SJCRH30 (cell line): ENCODE measurements around the gene MEI1. TPM values are rescaled to one million over a fixed set of nuclear protein-coding genes. Genes with fewer than 3 reads are reported as not detected.
"Not testable (repeated sequence)": the region's sequence is repeated elsewhere in the genome, so short reads cannot be mapped to it uniquely, and the experiment has no call there.

ENCODE experiments used
- DNase-seq, 2 experiments: peaks; one replicate each; pipeline ENCODE4 v3.0.0-alpha.2; 2015 to 2020
- H3K27ac ChIP-seq: fragments of 250-450 bp; sonication (Bioruptor Pico); 2 replicates; pipeline ENCODE4 v1.5.1; 2020; ENCODE audit warnings: mild to moderate bottlenecking, moderate library complexity
- H3K27me3 ChIP-seq: fragments of 250-450 bp; sonication (Bioruptor Pico); 2 replicates; pipeline ENCODE4 v1.5.1; 2020; ENCODE audit warnings: mild to moderate bottlenecking, moderate library complexity
- H3K36me3 ChIP-seq: fragments of 250-450 bp; sonication (Bioruptor Pico); 2 replicates; pipeline ENCODE4 v1.5.1; 2020; ENCODE audit warnings: mild to moderate bottlenecking, moderate library complexity
- H3K4me1 ChIP-seq: fragments of 250-450 bp; sonication (Bioruptor Pico); 2 replicates; pipeline ENCODE4 v1.5.1; 2020; ENCODE audit warnings: mild to moderate bottlenecking, moderate library complexity
- H3K4me3 ChIP-seq: fragments of 250-450 bp; sonication (Bioruptor Pico); 2 replicates; pipeline ENCODE4 v1.5.1; 2020; ENCODE audit warnings: mild to moderate bottlenecking, moderate library complexity
- H3K9me3 ChIP-seq: fragments of 250-450 bp; sonication (Bioruptor Pico); replicated peaks from 2 replicates; pipeline ENCODE4 v1.5.1; 2020; ENCODE audit warnings: mild to moderate bottlenecking, moderate library complexity
- total RNA-seq: library from RNA; depleted of rRNA; stranded (reverse); fragments of >200 nt; shearing (Covaris generic); gene quantifications from 2 replicates; pipeline ENCODE4 v1.2.3, GENCODE V29; 2014; rRNA removed

MEI1 gene
- not detected in 2 replicates for total RNA-seq

- Histone ChIP-seq H3K36me3 (no peaks in the 10 kb centered on the region), H3K9me3 (no peaks in the 10 kb centered on the region), H3K4me1 (peaks cover 3% of the 10 kb centered on the region; the same call in 1 of the 2 replicates), H3K27me3 (no peaks in the 10 kb centered on the region), H3K27ac (no peak within 1 kb of the TSS), H3K4me3 (no peak within 1 kb of the TSS)
- DNase-seq, result no peak
These were observed at the start of gene MEI1 for GRCh38 chr22:41699264-41700107. Gene MEI1, plus strand, starts transcription at chr22:41699503. Its CDS starts 36 bp downstream, at chr22:41699539.

- peaks cover 82% of the 10 kb centered on the region for H3K36me3 ChIP-seq
- H3K4me1 ChIP-seq, result no peaks in the 10 kb centered on the region
- no peak for DNase-seq
- no peak overlapping the region for H3K27ac ChIP-seq
- H3K27me3 ChIP-seq, result no peaks in the 10 kb centered on the region
- no peaks in the 10 kb centered on the region for H3K9me3 ChIP-seq
- H3K4me3 ChIP-seq, result no peak overlapping the region
These were observed 49.1 kb upstream of the MEI1 start for GRCh38 chr22:41650229-41650628.

- no peak overlapping the region for H3K27ac ChIP-seq
- H3K27me3 ChIP-seq, result no peaks in the 10 kb centered on the region
- no peaks in the 10 kb centered on the region for H3K9me3 ChIP-seq
- peaks cover 83% of the 10 kb centered on the region for H3K36me3 ChIP-seq
- no peak overlapping the region for H3K4me3 ChIP-seq
- no peaks in the 10 kb centered on the region for H3K4me1 ChIP-seq
- DNase-seq, result no peak
These were observed 48.5 kb upstream of the MEI1 start for GRCh38 chr22:41650821-41651220.

- Histone ChIP-seq H3K4me3 (no peak overlapping the region), H3K4me1 (no peaks in the 10 kb centered on the region), H3K27ac (no peak overlapping the region), H3K27me3 (no peaks in the 10 kb centered on the region), H3K36me3 (peaks cover 83% of the 10 kb centered on the region), H3K9me3 (no peaks in the 10 kb centered on the region)
- no peak for DNase-seq
These were observed 45.0 kb upstream of the MEI1 start for GRCh38 chr22:41654322-41654721.

- peaks cover 86% of the 10 kb centered on the region for H3K36me3 ChIP-seq
- no peak overlapping the region for H3K4me3 ChIP-seq
- no peaks in the 10 kb centered on the region for H3K27me3 ChIP-seq
- H3K27ac ChIP-seq, result no peak overlapping the region
- H3K4me1 ChIP-seq, result no peaks in the 10 kb centered on the region
- no peak for DNase-seq
- H3K9me3 ChIP-seq, result no peaks in the 10 kb centered on the region
These were observed 42.7 kb upstream of the MEI1 start for GRCh38 chr22:41656556-41656955.

GRCh38 chr22:41657709-41658108 is 41.6 kb upstream of the MEI1 start:
- Histone ChIP-seq H3K4me3 (no peak overlapping the region), H3K4me1 (no peaks in the 10 kb centered on the region), H3K36me3 (peaks cover 86% of the 10 kb centered on the region), H3K27ac (no peak overlapping the region), H3K9me3 (no peaks in the 10 kb centered on the region), H3K27me3 (no peaks in the 10 kb centered on the region)
- no peak for DNase-seq

- Histone ChIP-seq H3K4me3 (no peak overlapping the region), H3K9me3 (no peaks in the 10 kb centered on the region), H3K4me1 (no peaks in the 10 kb centered on the region), H3K27ac (no peak overlapping the region), H3K27me3 (no peaks in the 10 kb centered on the region), H3K36me3 (peaks cover 86% of the 10 kb centered on the region)
- no peak for DNase-seq
These were observed 40.4 kb upstream of the MEI1 start for GRCh38 chr22:41658869-41659268.

- no peak for DNase-seq
- Histone ChIP-seq H3K27ac (no peak overlapping the region), H3K4me3 (no peak overlapping the region), H3K4me1 (no peaks in the 10 kb centered on the region), H3K27me3 (no peaks in the 10 kb centered on the region), H3K36me3 (peaks cover 82% of the 10 kb centered on the region), H3K9me3 (no peaks in the 10 kb centered on the region)
These were observed 39.4 kb upstream of the MEI1 start for GRCh38 chr22:41659941-41660340.

GRCh38 chr22:41660416-41660815 is 38.9 kb upstream of the MEI1 start:
- Histone ChIP-seq H3K4me3 (no peak overlapping the region), H3K36me3 (peaks cover 82% of the 10 kb centered on the region)

GRCh38 chr22:41661088-41661487 is 38.2 kb upstream of the MEI1 start:
- Histone ChIP-seq H3K9me3 (no peaks in the 10 kb centered on the region), H3K36me3 (peaks cover 75% of the 10 kb centered on the region), H3K4me1 (no peaks in the 10 kb centered on the region), H3K27me3 (no peaks in the 10 kb centered on the region), H3K27ac (no peak overlapping the region), H3K4me3 (no peak overlapping the region)
- DNase-seq, result no peak

More at GRCh38 chr22:41660416-41660815, 38.9 kb upstream of the MEI1 start:
- Histone ChIP-seq H3K9me3 (no peaks in the 10 kb centered on the region), H3K4me1 (no peaks in the 10 kb centered on the region), H3K27ac (no peak overlapping the region), H3K27me3 (no peaks in the 10 kb centered on the region)
- DNase-seq, result no peak

GRCh38 chr22:41661713-41662112 is 37.6 kb upstream of the MEI1 start:
- Histone ChIP-seq H3K4me3 (no peak overlapping the region), H3K36me3 (peaks cover 71% of the 10 kb centered on the region), H3K4me1 (no peaks in the 10 kb centered on the region), H3K27ac (no peak overlapping the region), H3K27me3 (no peaks in the 10 kb centered on the region), H3K9me3 (no peaks in the 10 kb centered on the region)
- no peak for DNase-seq

- peaks cover 55% of the 10 kb centered on the region for H3K36me3 ChIP-seq
- not testable (repeated sequence) for DNase-seq, H3K9me3 ChIP-seq, H3K27ac ChIP-seq, H3K27me3 ChIP-seq, H3K4me3 ChIP-seq, H3K4me1 ChIP-seq
These were observed 35.7 kb upstream of the MEI1 start for GRCh38 chr22:41663594-41663993.

GRCh38 chr22:41664490-41664889 is 34.8 kb upstream of the MEI1 start:
- Histone ChIP-seq H3K4me3 (no peak overlapping the region), H3K27me3 (no peaks in the 10 kb centered on the region), H3K36me3 (peaks cover 48% of the 10 kb centered on the region), H3K4me1 (peaks cover 2% of the 10 kb centered on the region; the same call in 1 of the 2 replicates), H3K9me3 (no peaks in the 10 kb centered on the region), H3K27ac (no peak overlapping the region)
- no peak for DNase-seq

GRCh38 chr22:41664951-41665350 is 34.4 kb upstream of the MEI1 start:
- H3K27me3 ChIP-seq, result no peaks in the 10 kb centered on the region
- no peaks in the 10 kb centered on the region for H3K9me3 ChIP-seq
- H3K4me3 ChIP-seq, result no peak overlapping the region
- peaks cover 2% of the 10 kb centered on the region; the same call in 1 of the 2 replicates for H3K4me1 ChIP-seq
- H3K27ac ChIP-seq, result no peak overlapping the region
- DNase-seq, result no peak
- H3K36me3 ChIP-seq, result peaks cover 45% of the 10 kb centered on the region

- H3K27ac ChIP-seq, result no peak overlapping the region
- H3K9me3 ChIP-seq, result no peaks in the 10 kb centered on the region
- no peak for DNase-seq
- no peak overlapping the region for H3K4me3 ChIP-seq
- H3K4me1 ChIP-seq, result peaks cover 2% of the 10 kb centered on the region; the same call in 1 of the 2 replicates
- peaks cover 15% of the 10 kb centered on the region; the same call in 1 of the 2 replicates for H3K36me3 ChIP-seq
- no peaks in the 10 kb centered on the region for H3K27me3 ChIP-seq
These were observed 30.1 kb upstream of the MEI1 start for GRCh38 chr22:41668971-41669911.
